ENCODE data around the gene SLCO1C1. TPM values are rescaled to one million over a fixed set of nuclear protein-coding genes. Genes with fewer than 3 reads are reported as not detected.

SLCO1C1 gene
- total and polyA plus RNA-seq, 9 of the 15 experiments (the other 6 are each of a cell fraction or from before 2014, with no cell fraction given) = not detected

DNA sequence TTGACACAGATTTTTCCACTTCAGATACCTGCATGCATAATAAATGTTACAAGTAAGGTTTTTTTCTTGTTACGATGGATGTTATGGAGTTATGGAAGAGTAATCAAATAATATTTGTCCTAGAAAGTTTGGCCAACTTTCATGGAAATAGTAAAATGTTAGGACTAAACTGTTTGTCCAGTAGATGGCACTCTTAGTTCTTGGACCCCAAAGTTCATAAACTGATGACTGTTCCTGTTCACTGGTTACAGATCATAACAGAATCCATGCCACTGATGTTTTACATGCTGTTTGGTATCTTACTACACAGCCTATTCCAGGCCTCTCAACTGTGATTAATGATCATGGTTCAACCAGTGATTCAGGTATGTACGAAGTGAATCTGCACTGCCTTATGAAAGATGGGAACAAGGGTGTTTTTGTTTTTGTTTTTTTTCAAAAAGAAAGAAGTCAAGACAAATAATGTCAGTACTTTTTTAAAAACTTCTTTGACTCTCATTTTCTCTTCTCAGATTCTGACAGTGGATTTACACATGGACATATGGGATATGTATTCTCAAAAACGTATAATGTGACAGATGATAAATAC, 48.8 kb upstream of the SLCO1C1 start:
- H2AFZ ChIP-seq (ENCODE audit: low read depth, low read length) = no peak overlapping the region
- in situ Hi-C loops (cut with MboI) (no loop called here), intact Hi-C loops (cut with micrococcal nuclease) (loop anchor here (5.0 kb wide), 1 partner anchor 521 kb away; no protein-coding TSS in a partner anchor)
- no peak overlapping the region for H3K27ac ChIP-seq (ENCODE audit: extremely low read depth, low read depth, low read length)
- no peaks in the 10 kb centered on the region for H3K79me2 ChIP-seq (ENCODE audit: control insufficient read depth, insufficient read depth, low read length)
- H3K9ac ChIP-seq (ENCODE audit: insufficient read depth in 1 of 2, low read depth in 2 of 2, low read length in 2 of 2) = no peak overlapping the region
- H3K36me3 ChIP-seq (ENCODE audit: control insufficient read depth, insufficient read depth, low read length) = no peaks in the 10 kb centered on the region
- no peaks in the 10 kb centered on the region; the same call in 1 of the 2 replicates for H3K9me3 ChIP-seq (replicated peaks; ENCODE audit: control insufficient read depth, insufficient read depth, low read depth, low read length)
- DNase-seq (ENCODE audit: extremely low read depth in 1 of 4, low spot score in 3 of 4) (peak in 1 of 4 experiments; percentile 3), FAIRE-seq (no peak), ATAC-seq (no peak)
- H3K27me3 ChIP-seq (ENCODE audit: control insufficient read depth in 2 of 2, insufficient read depth in 2 of 2, low read length in 2 of 2) = no peaks in the 10 kb centered on the region
- no TSS peak for BruUV-seq (replicated peaks)
- TF ChIP-seq ZNF41 (CRISPR knock-in tag; conservative IDR thresholded peaks at IDR 0.05) (no peak), HDAC8 (tag; IDR thresholded peaks at IDR 0.05) (no peak), RAD21 (CRISPR knock-in tag; conservative IDR thresholded peaks at IDR 0.05 in 1 of 2, IDR thresholded peaks at IDR 0.05 in 1 of 2) (peak in 1 of 2 experiments; percentile 47; a peak in 2 of 4 replicates)
- TF ChIP-seq, protein P1, sequence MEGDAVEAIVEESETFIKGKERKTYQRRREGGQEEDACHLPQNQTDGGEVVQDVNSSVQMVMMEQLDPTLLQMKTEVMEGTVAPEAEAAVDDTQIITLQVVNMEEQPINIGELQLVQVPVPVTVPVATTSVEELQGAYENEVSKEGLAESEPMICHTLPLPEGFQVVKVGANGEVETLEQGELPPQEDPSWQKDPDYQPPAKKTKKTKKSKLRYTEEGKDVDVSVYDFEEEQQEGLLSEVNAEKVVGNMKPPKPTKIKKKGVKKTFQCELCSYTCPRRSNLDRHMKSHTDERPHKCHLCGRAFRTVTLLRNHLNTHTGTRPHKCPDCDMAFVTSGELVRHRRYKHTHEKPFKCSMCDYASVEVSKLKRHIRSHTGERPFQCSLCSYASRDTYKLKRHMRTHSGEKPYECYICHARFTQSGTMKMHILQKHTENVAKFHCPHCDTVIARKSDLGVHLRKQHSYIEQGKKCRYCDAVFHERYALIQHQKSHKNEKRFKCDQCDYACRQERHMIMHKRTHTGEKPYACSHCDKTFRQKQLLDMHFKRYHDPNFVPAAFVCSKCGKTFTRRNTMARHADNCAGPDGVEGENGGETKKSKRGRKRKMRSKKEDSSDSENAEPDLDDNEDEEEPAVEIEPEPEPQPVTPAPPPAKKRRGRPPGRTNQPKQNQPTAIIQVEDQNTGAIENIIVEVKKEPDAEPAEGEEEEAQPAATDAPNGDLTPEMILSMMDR (IDR thresholded peaks at IDR 0.05 in 2 of 3, conservative IDR thresholded peaks at IDR 0.05 in 1 of 3; ENCODE audit: insufficient read depth in 2 of 3, low read depth in 1 of 3, low read length in 3 of 3) = peak in 2 of 3 experiments; percentile 16 to 25; a peak in 1 of 6 replicates
- H3K9me1 ChIP-seq (ENCODE audit: control insufficient read depth, insufficient read depth, low read length) = no peaks in the 10 kb centered on the region
- ChIA-PET POLR2A (no interaction called here), CTCF (ENCODE audit: low intra/inter-chr PET ratio) (no interaction called here)
- H4K20me1 ChIP-seq (replicated peaks; ENCODE audit: control insufficient read depth, insufficient read depth, low read length) = no peaks in the 10 kb centered on the region
- H3K4me3 ChIP-seq = no peak overlapping the region
- H3K4me1 ChIP-seq (replicated peaks in 1 of 2; ENCODE audit: control insufficient read depth in 2 of 2, insufficient read depth in 2 of 2, low read length in 2 of 2) = no peaks in the 10 kb centered on the region
- H3K4me2 ChIP-seq (ENCODE audit: insufficient read depth, low read length) = no peak overlapping the region
- 0% methylated on average over 3 of the region's 3 CpGs for WGBS (ENCODE audit: insufficient coverage, low coverage, missing lambda C conversion rate)
